ENCODE data around the gene S100A11. TPM values are rescaled to one million over a fixed set of nuclear protein-coding genes. Genes with fewer than 3 reads are reported as not detected.

S100A11 gene
- total RNA-seq, 1 experiment from 2014 or later, result 1,562 TPM

- no peaks in the 10 kb centered on the region for H3K9me3 Mint-ChIP-seq (ENCODE audit: unreplicated experiment)
- H3K27ac Mint-ChIP-seq (ENCODE audit: low read depth, unreplicated experiment), result no peak overlapping the region
- no peak for DNase-seq (ENCODE audit: unreplicated experiment)
- peaks cover 44% of the 10 kb centered on the region for H3K4me1 Mint-ChIP-seq (ENCODE audit: insufficient read depth, unreplicated experiment)
- CTCF ChIA-PET, result interaction anchor here (1.0 to 23.4 kb wide), 19 partner anchors 9 to 455 kb away, joined by 3 to 543 read pairs (median 6); partner anchors contain the start of genes S100A11 and THEM4
- H3K4me3 Mint-ChIP-seq (ENCODE audit: unreplicated experiment), result no peak overlapping the region
- BruUV-seq (replicated peaks), result no TSS peak
- H3K36me3 Mint-ChIP-seq (ENCODE audit: insufficient read depth, unreplicated experiment), result peaks cover 6% of the 10 kb centered on the region
- intact Hi-C loops (cut with micrococcal nuclease), result no loop called here
- TF ChIP-seq CTCF (IDR thresholded peaks at IDR 0.05; ENCODE audit: unreplicated experiment), result peak; percentile 11
- H3K27me3 Mint-ChIP-seq (ENCODE audit: insufficient read depth, unreplicated experiment), result no peaks in the 10 kb centered on the region
- POLR2A ChIA-PET, result interaction anchor here (0.6 to 20.9 kb wide), 9 partner anchors 8 to 116 kb away, joined by 3 to 453 read pairs (median 64); partner anchors contain the start of gene S100A11
Observed at GRCh38 chr1:152003846-152004442, 32.9 kb downstream of the S100A11 start.

GRCh38 chr1:152002960-152003359, 33.8 kb downstream of the S100A11 start:
- POLR2A ChIA-PET, result interaction anchor here (0.6 to 20.9 kb wide), 10 partner anchors 9 to 115 kb away, joined by 3 to 453 read pairs (median 45); partner anchors contain the start of gene S100A11
- no peak overlapping the region for H3K27ac Mint-ChIP-seq (ENCODE audit: low read depth, unreplicated experiment)
- intact Hi-C loops (cut with micrococcal nuclease), result no loop called here
- H3K27me3 Mint-ChIP-seq (ENCODE audit: insufficient read depth, unreplicated experiment), result no peaks in the 10 kb centered on the region
- no TSS peak for BruUV-seq (replicated peaks)
- no peak for DNase-seq (ENCODE audit: unreplicated experiment)
- CTCF ChIA-PET, result interaction anchor here (0.6 to 23.4 kb wide), 21 partner anchors 10 to 456 kb away, joined by 3 to 543 read pairs (median 11); partner anchors contain the start of genes S100A11 and THEM4
- H3K4me1 Mint-ChIP-seq (ENCODE audit: insufficient read depth, unreplicated experiment), result peaks cover 51% of the 10 kb centered on the region
- no peak overlapping the region for H3K4me3 Mint-ChIP-seq (ENCODE audit: unreplicated experiment)
- peaks cover 6% of the 10 kb centered on the region for H3K36me3 Mint-ChIP-seq (ENCODE audit: insufficient read depth, unreplicated experiment)
- H3K9me3 Mint-ChIP-seq (ENCODE audit: unreplicated experiment), result no peaks in the 10 kb centered on the region
- TF ChIP-seq CTCF (IDR thresholded peaks at IDR 0.05; ENCODE audit: unreplicated experiment), result no peak

GRCh38 chr1:152001631-152002584, 34.9 kb downstream of the S100A11 start:
- Mint-ChIP-seq H3K4me3 (ENCODE audit: unreplicated experiment) (peak overlapping the region; percentile 28), H3K4me1 (ENCODE audit: insufficient read depth, unreplicated experiment) (peaks cover 55% of the 10 kb centered on the region), H3K9me3 (ENCODE audit: unreplicated experiment) (no peaks in the 10 kb centered on the region), H3K27me3 (ENCODE audit: insufficient read depth, unreplicated experiment) (no peaks in the 10 kb centered on the region), H3K36me3 (ENCODE audit: insufficient read depth, unreplicated experiment) (peaks cover 6% of the 10 kb centered on the region), H3K27ac (ENCODE audit: low read depth, unreplicated experiment) (peak overlapping the region; percentile 33)
- peak; percentile 98 for TF ChIP-seq CTCF (IDR thresholded peaks at IDR 0.05; ENCODE audit: unreplicated experiment)
- peak; percentile 96 for DNase-seq (ENCODE audit: unreplicated experiment)
- ChIA-PET CTCF (interaction anchor here (0.5 to 23.4 kb wide), 41 partner anchors 11 to 978 kb away, joined by 3 to 543 read pairs (median 7); partner anchors contain the start of genes S100A11 and THEM4), POLR2A (interaction anchor here (0.6 to 20.9 kb wide), 23 partner anchors 8 to 767 kb away, joined by 3 to 453 read pairs (median 8); partner anchors contain the start of genes S100A11 and THEM4)
- intact Hi-C loops (cut with micrococcal nuclease), result loop anchor here (1.0 to 2.0 kb wide), 6 partner anchors 34 to 468 kb away; no protein-coding TSS in a partner anchor
- BruUV-seq (replicated peaks), result no TSS peak
